ENCODE results near the gene LIPF.
"Not testable (repeated sequence)": the region's sequence is repeated elsewhere in the genome, so short reads cannot be mapped to it uniquely, and the experiment has no call there.

The LIPF gene, protein sequence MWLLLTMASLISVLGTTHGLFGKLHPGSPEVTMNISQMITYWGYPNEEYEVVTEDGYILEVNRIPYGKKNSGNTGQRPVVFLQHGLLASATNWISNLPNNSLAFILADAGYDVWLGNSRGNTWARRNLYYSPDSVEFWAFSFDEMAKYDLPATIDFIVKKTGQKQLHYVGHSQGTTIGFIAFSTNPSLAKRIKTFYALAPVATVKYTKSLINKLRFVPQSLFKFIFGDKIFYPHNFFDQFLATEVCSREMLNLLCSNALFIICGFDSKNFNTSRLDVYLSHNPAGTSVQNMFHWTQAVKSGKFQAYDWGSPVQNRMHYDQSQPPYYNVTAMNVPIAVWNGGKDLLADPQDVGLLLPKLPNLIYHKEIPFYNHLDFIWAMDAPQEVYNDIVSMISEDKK

DNA sequence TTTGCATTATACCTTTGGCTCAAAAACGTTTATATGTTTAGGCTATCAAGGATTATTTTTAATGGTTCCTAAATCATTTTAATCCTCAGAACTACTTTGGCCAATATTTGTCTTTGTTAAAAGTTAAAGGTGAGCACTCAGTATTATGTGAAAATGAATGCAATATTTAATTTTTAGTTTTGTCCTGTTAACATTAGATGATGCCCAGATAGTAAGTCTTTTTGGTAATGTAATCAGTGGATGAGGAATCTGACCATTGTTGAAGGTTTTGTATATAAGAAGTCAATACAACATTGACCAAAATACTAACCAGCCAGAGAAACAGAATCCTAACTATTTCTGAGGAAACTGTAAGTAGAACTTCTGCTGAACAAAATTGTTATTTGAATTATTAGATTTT is at the start of gene LIPF:
Gene LIPF, plus strand, starts transcription at position 301 of the 400 bp plus-strand sequence. CDS start 2,856 bp downstream, outside the sequence.
- no peak for DNase-seq

DNA sequence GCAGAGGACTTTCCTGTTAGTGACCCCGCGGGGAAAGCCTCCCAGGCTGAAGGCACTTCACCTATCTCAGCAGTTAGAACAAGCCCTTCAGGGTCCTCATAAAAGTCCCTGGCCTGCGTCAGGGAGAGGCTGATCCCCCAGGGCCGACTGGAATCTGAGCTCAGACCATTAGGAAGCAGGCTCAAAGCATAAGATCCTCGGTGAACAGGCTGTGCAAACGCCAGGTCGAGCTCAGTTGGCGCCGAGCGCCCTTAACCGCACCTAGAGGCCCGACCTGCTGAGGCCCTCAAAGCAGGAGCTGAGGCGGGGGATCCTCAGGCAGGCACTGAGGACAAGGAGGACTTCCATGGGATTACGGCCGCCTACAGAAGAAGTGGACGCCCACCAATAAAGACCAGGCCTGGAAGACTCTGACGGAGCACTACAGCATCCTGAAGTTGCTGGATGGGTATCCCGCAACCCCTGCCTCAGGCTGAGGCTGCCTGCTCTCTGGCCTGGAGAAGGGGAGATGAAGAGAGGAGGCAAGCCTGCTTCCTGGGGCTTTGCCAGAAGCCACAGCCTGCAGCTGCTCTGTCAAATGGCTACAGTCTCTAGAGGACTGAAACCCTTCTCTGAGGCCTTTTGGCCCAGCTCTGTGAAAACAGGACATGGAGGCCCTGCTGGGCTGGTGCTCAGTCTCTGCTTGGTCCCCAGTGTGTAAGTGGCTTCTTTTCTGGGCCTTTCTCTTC is 47.8 kb upstream of the LIPF start:
- DNase-seq = no peak

DNA sequence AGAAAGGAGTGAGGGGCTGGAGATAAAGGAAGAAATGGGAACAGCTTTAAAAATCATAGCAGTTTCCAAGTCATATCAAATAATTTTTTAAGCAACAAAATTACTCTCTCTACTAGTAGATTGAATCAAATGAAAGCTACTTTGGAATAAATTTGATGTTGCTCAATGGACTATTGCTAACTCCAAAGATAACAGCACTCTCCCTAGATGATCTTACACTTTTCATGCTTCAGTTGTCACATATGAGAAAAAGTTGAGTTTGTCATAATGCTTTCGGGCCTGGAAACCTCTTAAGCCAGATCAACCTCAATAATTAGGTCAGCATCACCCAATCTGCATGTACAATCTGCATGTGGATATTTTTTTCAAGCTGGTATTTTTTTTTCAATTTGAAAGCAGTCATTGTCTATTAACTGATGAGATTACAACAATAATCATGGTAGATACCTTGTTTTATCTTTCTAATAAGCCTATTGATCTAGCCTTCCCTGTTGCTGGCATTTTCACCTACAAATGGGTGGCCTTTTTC is 46.4 kb upstream of the LIPF start:
- DNase-seq = no peak

DNA sequence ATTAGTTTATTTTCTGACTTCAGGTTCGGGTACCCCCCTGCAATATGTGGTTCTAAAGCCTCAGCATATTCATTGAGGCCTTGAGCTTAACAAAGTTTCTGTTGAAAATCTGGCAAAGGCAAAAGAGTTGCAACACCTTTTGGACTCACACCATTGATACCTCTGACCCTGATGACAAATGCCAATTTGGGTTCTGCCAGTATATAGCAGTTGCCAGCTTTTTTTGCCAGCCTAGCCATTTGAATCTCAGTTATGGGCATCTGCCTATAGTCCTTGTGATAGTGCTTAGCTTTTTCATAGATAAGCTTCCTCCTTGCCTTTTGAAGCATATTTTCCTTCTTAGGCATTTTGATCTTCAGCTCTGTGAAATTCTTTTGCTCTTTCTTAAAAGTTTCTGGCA is 45.7 kb upstream of the LIPF start:
- no peak for DNase-seq

DNA sequence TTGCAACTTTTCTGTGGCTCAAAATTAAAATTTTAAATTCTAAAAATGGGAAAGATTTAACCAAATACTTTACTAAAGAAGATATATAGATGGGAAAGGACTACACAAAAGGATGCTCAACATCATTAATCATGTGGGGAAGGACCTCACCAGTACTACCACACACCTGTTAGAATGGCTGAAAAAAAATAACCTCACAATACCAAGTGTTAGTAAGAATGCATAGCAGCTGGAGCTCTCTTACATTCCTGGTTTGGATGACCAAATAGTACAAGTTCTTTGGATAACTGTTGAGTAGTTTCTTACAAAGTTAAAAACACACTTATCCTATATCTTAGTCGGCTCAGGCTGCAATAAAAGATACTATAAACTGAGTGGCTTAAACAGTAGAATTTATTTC is 43.8 kb upstream of the LIPF start:
- no peak for DNase-seq

DNA sequence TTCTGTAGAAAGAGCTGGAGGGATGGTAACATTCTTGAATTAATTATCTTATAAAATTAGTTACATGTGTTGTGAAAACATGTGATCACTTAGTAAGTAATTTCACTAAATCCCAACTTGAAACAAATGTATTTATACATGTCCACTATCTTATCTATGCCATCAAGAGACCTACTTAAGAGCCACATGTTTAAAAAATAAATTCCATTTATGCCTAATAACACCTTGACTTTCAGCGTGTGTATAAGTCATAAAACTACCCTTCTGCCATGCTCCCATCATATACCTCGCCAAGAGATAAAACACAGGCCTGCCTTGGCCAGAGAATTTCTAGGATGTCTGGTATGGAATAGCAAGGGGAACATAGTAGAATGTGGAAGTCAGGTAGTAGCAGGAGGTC is 40.4 kb upstream of the LIPF start:
- DNase-seq = no peak

DNA sequence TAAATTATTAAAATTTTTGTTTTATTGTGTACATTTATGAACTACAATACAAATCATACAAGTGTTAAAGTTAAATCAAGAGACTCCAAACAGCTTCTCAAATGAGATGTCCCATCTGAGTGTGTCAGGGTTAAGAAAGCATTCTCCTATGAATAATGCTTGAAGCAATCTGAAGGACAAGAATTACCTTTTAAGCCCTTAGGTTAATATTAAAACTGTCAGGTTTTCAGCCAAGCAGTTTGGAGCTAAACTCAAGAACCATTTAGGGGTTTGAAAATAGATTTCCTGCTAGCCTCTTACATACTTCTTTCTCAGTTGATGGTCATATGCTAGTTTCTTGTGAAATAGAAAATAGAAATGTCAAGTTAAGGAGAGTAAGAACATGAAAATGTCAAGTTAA is 39.4 kb upstream of the LIPF start:
- no peak for DNase-seq

DNA sequence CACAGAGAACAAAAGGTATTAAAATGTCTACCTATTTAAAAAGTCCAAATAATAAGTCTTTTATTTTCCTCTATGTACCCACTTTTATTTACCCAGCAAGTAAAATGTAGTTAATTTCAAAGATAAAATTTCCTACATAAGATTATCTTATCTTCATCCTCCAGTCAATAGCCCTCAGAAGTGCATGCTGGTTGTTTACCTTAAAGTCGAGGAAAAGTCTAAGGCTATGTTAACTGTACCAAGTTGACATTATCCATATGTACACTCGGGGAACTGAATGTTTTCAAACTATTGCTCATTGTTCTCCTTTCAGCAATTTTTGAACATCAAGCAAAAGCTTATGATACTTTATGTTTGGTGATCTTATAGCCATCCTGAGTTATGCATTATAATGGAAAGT is 24.1 kb upstream of the LIPF start:
- no peak for DNase-seq

DNA sequence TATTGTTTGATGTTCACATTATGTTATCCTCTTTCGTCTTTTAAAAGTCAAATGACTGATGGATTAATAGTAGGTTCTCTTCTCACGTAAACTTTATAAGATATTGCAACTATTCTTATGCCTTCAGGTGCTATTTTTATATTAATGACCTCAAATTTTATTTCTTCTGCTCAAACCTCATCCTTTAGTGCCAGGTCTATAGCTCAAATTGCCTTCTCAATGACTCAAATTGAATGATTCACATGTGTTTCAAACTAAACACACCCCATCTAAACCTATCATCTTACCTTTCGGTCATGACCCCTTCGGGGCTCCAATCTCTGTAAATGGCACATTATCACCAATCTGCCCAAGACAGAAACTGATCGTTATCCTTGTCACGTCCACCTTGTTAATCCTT is 22.0 kb upstream of the LIPF start:
- DNase-seq = no peak

DNA sequence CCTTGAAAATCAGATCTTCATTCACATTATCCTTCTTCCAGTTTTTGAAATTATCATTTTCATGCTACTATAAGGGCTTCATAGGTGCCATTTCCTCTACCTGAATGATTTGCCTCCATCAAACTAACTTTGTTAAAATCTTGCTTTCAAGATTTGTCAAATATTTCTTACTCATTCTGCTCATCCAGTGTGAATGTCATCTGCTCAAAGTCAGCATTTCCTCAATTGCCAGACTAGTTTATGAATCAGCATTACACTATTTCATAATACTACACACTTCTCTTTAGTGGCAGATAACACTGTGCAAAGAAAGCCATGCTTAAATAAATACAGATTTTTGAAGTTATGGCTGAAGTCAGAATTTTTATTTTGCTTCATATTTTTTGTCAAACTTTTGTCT is 21.3 kb upstream of the LIPF start:
- no peak for DNase-seq

DNA sequence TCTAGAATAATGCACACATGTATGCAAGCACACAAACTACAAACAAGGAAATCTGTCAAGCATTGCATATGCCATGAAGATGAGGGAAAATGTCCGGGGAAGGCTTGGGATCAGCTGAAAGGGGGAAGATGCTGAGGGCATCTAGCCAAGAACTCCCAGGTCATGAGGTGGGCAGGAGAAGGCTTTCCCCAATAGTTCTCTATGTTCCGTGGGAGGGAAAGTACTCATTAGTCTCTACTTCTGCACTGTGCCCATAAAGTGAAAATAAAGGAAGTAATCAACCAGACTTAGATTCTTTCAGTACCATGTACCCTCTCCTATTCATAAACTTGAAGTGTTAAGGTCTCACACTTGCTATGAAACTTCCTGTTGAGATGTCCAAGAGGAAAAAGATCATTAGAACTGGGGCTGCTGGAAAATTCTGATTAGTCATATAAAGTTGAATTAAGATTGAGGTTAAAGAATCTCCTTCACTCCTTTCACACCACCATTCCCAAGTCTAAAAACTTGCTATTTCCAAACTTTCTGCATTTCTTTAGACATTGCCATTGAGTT is 17.1 kb upstream of the LIPF start:
- no peak for DNase-seq

DNA sequence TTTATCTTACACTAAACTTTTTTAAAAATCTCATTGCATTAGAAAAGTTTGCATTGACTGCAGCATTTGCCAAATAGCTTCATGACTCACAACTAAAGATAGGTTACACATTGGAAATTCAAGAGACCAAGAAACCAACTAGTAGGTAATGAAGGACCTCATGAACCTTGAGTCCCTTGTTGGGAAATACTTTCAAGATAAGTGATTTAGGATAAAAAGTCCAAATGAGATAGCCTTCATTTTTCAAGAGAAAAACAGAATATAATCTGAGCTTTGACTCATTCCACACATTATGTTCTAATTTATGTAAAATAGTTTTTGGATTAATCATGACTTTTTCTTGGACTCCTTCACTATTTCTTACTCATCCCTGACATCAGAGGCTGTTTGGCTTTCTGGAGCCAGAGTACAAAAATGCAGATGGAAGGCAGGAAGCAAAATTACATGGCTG is 13.1 kb upstream of the LIPF start:
- no peak for DNase-seq

DNA sequence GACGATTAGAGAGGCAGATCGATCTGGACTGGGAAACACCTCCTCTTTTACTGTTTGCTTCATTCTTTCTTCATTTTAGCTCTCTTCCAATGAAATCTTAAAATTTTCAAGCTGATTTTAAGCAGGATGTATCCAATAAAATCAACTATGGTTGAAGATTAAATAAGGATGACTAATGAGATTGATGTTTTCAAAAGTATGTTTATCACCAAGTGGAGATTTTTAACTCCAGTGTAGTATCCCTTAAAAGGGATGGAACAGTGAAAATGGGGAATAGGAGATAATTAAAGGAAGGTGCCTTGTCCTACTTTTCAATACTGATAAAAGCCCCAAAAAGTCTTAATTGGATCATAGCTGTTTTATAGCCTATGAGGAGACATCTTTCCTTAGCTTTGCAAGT is 11.6 kb upstream of the LIPF start:
- no peak for DNase-seq

DNA sequence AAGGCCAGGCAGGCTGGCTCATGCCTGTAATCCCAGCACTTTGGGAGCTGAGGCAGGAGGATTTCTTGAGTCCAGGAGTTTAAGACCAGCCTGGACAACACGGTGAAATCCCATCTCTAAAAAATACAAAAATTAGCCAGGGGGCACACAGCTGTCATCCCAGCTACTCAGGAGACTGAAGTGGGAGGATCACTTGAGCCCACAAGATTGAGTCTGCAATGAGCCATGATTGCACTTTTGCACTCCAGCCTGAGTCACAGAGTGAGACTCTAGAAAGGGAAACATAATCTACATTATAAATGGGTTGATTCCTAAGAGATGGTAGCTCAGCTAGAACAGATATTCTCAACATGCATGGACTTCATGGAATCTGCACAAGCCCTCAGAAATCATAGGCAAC is 6.3 kb upstream of the LIPF start:
- DNase-seq = no peak

DNA sequence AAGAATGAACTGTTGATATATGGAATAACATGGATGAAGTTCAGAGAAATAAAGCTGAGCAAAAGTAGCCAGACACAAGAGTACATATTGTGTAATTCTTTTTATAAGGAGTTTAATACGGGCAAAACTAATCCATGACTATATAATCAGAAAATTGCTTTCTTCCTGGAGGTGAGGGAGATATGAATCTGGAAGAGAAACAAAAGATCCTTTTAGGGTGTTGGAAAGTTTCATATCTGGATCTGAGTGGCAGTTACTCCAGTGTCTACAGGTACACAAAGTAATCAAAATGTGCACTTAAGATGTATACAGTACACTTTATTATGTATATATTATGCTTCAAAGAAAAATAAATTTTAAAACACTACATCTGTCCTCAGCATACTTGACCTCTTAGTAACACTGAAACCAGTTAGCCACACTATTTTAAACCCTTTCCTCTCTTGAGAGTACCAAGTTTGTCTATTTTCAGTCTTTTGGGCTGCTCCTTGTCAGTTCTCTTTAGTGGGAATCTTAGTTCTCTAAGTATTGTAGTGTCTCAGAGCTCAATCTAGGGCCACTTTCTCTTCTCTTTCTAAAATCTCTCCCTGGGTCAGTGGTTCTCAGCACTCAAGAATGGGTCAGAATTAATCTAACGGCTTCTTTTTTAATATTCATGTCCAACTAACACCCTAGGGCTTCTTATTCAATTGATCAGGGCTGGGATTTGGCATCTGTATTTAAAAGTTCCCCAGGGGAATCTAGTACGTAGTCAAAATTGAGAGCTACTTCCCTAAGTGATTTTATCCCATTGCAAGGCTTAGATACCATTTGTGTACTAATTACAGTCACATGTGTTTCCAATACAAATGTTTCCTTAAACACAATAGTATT is 4.3 kb upstream of the LIPF start:
- no peak for DNase-seq

DNA sequence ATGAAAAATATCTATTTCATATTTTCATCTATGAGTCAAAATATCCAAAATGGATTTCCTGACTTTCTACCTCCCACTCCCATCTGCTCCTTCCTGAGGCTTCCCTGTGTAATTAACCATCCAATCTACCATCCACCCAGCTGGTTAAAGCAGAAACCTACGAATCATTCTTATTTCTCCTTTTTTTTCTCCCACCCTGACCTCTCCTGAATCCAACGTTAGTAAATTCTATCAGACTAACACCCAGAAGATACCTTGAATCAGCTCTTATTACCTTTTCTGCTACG is 3.7 kb upstream of the LIPF start:
- no peak for DNase-seq

DNA sequence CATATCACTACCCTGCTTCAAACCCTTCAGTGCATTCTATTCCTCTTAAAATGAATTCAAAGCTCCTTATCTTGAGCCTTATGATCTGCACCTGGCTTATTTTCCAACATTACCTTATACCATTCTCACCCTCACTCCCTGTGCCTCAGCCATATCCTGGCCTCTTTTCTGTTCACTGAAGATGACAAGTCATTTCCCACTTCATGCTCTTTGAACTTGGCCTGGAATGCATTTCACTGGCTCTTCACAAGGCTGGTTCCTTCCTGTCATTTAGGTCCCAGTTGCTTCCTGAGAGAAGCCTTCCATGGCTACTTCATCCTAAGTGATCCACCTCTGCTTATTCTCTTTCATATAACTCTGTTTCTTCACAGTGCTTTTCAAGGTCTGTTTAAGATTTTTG is 3.2 kb upstream of the LIPF start:
- no peak for DNase-seq

DNA sequence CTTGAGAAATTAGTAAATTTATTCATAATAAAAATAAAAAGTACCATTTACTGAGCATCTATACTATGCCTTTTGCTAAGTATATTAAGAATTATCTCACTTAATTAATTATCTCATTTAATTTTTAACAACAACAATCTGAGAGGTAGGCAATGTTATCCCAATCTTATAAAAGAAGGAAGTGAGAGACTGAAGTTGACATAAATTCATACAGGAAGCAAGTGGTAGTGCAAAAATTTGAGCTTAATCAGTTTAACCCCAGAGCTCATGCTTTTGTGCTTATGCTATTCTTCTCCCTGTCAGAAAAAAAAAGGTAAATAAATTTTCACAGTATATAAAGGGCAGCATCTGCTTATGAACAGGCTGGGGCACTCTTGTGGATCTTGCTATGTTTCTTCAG is 2.7 kb upstream of the LIPF start:
- DNase-seq = no peak

DNA sequence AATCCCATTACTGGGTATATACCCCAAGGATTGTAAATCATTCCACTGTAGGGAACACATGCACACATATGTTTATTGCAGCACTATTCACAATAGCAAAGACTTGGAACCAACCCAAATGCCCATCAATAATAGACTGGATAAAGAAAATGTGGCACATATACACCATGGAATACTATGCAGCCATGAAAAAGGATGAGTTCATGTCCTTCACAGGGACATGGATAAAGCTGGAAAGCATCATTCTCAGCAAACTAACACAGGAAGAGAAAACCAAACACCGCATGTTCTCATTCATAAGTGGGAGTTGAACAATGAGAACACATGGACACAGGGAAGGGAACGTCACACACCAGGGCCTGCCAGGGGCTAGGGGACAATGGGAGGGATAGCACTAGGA is 1.1 kb upstream of the LIPF start:
- not testable (repeated sequence) for DNase-seq

DNA sequence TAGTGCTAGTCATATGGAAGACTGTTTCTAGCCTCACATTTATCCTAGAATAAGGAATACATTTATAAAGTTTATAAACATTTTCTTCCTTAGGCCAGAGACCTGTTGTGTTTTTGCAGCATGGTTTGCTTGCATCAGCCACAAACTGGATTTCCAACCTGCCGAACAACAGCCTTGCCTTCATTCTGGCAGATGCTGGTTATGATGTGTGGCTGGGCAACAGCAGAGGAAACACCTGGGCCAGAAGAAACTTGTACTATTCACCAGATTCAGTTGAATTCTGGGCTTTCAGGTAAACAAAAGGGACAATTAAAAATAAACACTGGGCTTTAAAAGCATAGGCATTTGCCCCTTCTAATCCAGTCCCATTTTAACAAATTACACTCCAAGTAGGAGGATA is 4.2 kb downstream of the LIPF start:
- no peak for DNase-seq

DNA sequence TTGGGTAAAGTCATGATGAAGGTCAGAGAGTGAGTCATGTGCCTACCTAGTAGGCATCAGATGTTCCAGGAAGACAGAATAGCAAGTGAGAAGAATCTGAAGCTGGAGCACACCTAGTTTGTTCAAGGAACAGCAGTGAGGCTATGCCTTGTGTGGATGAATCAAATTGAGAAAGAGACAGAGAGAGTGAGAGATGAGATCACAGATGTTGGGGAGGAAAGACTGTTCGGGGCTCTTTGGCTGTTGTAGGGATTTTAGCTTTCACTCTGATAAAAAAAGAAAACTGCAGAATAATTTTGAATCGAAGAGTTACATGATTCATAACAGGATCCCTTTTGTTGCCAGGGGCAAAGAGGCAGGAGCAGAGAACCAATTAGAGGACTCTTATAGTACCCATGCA is 6.3 kb downstream of the LIPF start:
- DNase-seq = no peak

DNA sequence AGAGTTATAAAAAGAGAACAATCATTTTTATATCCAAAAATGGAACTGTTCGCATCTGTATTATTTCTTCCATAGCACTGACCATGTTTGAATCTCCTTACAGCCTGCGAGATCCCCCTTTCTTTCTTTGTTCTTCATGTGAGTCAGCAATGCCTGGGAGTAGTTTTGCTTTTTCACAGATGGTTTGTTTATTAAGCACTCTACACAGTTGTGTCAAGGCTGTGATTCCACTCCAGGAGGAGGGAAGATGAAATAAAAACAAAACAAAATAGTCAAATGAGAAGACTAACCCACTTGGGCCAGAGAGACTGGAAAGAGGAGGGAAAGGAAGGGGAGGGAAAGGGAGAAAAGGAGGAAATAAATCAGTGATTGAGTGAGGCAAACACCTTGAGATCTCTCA is 7.8 kb downstream of the LIPF start:
- no peak for DNase-seq

Data from CD4-positive, alpha-beta T cell treated with Interleukin-15 for 1 hour (primary cell).